GM12892 (cell line): Measurements from ENCODE around the gene HSPA12B.
"Not testable (repeated sequence)": the region's sequence is repeated elsewhere in the genome, so short reads cannot be mapped to it uniquely, and the experiment has no call there.

Source experiments
- POLR2A ChIP-seq: IDR thresholded peaks from 2 replicates; pipeline ENCODE4 v1.6.1; 2011; ENCODE audit warnings: low read depth, low read length, control low read depth
- POLR2AphosphoS5 ChIP-seq: IDR thresholded peaks from 2 replicates; pipeline ENCODE4 v1.6.1; 2011; ENCODE audit warnings: low read depth, low read length, control low read depth
- TAF1 ChIP-seq: IDR thresholded peaks from 2 replicates; pipeline ENCODE4 v1.6.1; 2011; ENCODE audit warnings: low read depth, mild to moderate bottlenecking, control low read depth, low read length, borderline replicate concordance

DNA sequence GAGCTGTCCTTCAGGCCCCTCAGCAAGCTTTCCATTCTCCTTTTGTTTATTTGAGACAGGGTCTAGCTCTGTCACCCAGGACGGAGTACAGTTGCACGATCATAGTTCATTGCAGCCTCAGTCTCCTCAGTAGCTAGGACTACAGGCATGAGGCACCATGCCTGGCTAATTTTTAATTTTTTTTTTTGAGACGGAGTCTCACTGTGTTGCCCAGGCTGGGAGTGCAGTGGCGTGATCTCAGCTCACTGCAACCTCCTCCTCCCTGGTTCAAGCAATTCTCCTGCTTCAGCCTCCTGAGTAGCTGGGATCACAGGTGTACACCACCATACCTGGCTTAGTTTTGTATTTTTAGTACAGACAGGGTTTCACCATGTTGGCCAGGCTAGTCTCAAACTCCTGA lies 56.7 kb downstream of the HSPA12B start:
- not testable (repeated sequence) for TF ChIP-seq POLR2AphosphoS5, POLR2A, TAF1
